Esophagus muscularis mucosa (tissue), 4 donors: Measurements from ENCODE around the gene RAD9A.

Experiments
- CTCF ChIP-seq, 3 experiments: fragments of 200-600 bp in 2 of 3; fragments of 450-650 bp in 1 of 3; sonication (generic) in 2 of 3; IDR thresholded peaks; one replicate each; pipeline ENCODE4 v1.5.1; 2017 to 2019; ENCODE audit warnings: antibody characterized with exemption in 3 of 3, mild to moderate bottlenecking in 2 of 3, moderate library complexity in 1 of 3
- EP300 ChIP-seq: sonication (generic); formaldehyde crosslinking; IDR thresholded peaks from one replicate; pipeline ENCODE4 v1.6.1; 2017; ENCODE audit warnings: antibody characterized with exemption
- POLR2A ChIP-seq: fragments of 450-650 bp; IDR thresholded peaks from one replicate; pipeline ENCODE4 v1.6.1; 2017; ENCODE audit warnings: antibody characterized with exemption, moderate library complexity, mild to moderate bottlenecking, low read depth

- no peak for TF ChIP-seq CTCF (IDR thresholded peaks at IDR 0.05)
- TF ChIP-seq POLR2A, result no peak
- no peak for TF ChIP-seq EP300
These were observed 46.4 kb upstream of the RAD9A start for GRCh38 chr11:67345247-67345919.
